IMR-90 (cell line): ENCODE measurements around the gene NTM.

Source experiments
- BHLHE40 ChIP-seq: fragments of 150-350 bp; IDR thresholded peaks from 2 replicates; pipeline ENCODE4 v1.6.1; 2016; ENCODE audit warnings: mild to moderate bottlenecking, low read depth, low read length
- CTCF ChIP-seq: conservative IDR thresholded peaks from 2 replicates; pipeline ENCODE4 v1.5.1; 2012; ENCODE audit warnings: mild to moderate bottlenecking, low read depth, low read length, improper control_type of control experiment
- ELK1 ChIP-seq: fragments of 150-350 bp; IDR thresholded peaks from 2 replicates; pipeline ENCODE4 v1.6.1; 2016; ENCODE audit warnings: low read depth, mild to moderate bottlenecking, low read length, moderate library complexity, borderline replicate concordance
- POLR2A ChIP-seq: IDR thresholded peaks from 2 replicates; pipeline ENCODE4 v1.6.1; 2012; ENCODE audit warnings: mild to moderate bottlenecking, low read depth, low read length
- SMC3 ChIP-seq: fragments of 150-350 bp; IDR thresholded peaks from 2 replicates; pipeline ENCODE4 v1.6.1; 2016; ENCODE audit warnings: low read depth, mild to moderate bottlenecking, antibody characterized with exemption, low read length, moderate library complexity

GRCh38 chr11:131478341-131478740 is 107.9 kb downstream of the NTM start:
- TF ChIP-seq POLR2A: no peak
- no peak for TF ChIP-seq CTCF
- TF ChIP-seq ELK1: no peak
- TF ChIP-seq BHLHE40: no peak
- no peak for TF ChIP-seq SMC3
